HepG2 (cell line): ENCODE measurements around the gene BACH2. TPM values are rescaled to one million over a fixed set of nuclear protein-coding genes. Genes with fewer than 3 reads are reported as not detected.

Experiments
- BCL6 ChIP-seq: IDR thresholded peaks from 2 replicates; pipeline ENCODE4 v1.6.1; 2016; ENCODE audit warnings: missing genetic modification reagents, missing compliant biosample characterization
- CBX1 ChIP-seq: IDR thresholded peaks from one replicate; pipeline ENCODE4 v1.6.1; 2016; ENCODE audit warnings: antibody characterized with exemption, low read depth
- HHEX ChIP-seq: IDR thresholded peaks from 2 replicates; pipeline ENCODE4 v1.6.1; 2016; ENCODE audit warnings: control low read depth
- HMG20B ChIP-seq: conservative IDR thresholded peaks from 2 replicates; pipeline ENCODE4 v1.6.1; 2016; ENCODE audit warnings: missing genetic modification reagents, missing compliant biosample characterization
- HNRNPK ChIP-seq: fragments of 200-400 bp; formaldehyde crosslinking; IDR thresholded peaks from 2 replicates; pipeline ENCODE4 v1.6.1; 2018; ENCODE audit warnings: low read length, low read depth, moderate library complexity, mild to moderate bottlenecking; ENCODE audit not compliant: poor library complexity, severe bottlenecking
- HNRNPUL1 ChIP-seq: fragments of 200-400 bp; formaldehyde crosslinking; IDR thresholded peaks from 2 replicates; pipeline ENCODE4 v1.6.1; 2017; ENCODE audit warnings: low read depth, mild to moderate bottlenecking, low read length, moderate library complexity
- KAT7 ChIP-seq: IDR thresholded peaks from 2 replicates; pipeline ENCODE4 v1.6.1; 2018; ENCODE audit warnings: borderline replicate concordance, missing compliant biosample characterization
- KDM5B ChIP-seq: sonication (generic); formaldehyde crosslinking; IDR thresholded peaks from 2 replicates; pipeline ENCODE4 v1.4.0; 2020; ENCODE audit warnings: missing genetic modification reagents, mild to moderate bottlenecking, borderline replicate concordance
- KMT2A ChIP-seq: sonication (generic); formaldehyde crosslinking; IDR thresholded peaks from 2 replicates; pipeline ENCODE4 v1.4.0; 2020; ENCODE audit warnings: missing genetic modification reagents
- MBD4 ChIP-seq: IDR thresholded peaks from 2 replicates; pipeline ENCODE4 v1.6.1; 2012; ENCODE audit warnings: low read length, inconsistent platforms, borderline replicate concordance
- MED1 ChIP-seq: sonication (generic); formaldehyde crosslinking; IDR thresholded peaks from 2 replicates; pipeline ENCODE4 v1.4.0; 2020; ENCODE audit warnings: missing genetic modification reagents
- NRL ChIP-seq: sonication (generic); formaldehyde crosslinking; IDR thresholded peaks from 2 replicates; pipeline ENCODE4 v1.5.0; 2020; ENCODE audit warnings: missing genetic modification reagents, mild to moderate bottlenecking, moderate library complexity, borderline replicate concordance
- PHF21A ChIP-seq: sonication (generic); formaldehyde crosslinking; IDR thresholded peaks from 2 replicates; pipeline ENCODE4 v1.5.0; 2020; ENCODE audit warnings: mild to moderate bottlenecking, missing genetic modification reagents
- PHF8 ChIP-seq: sonication (generic); formaldehyde crosslinking; IDR thresholded peaks from 2 replicates; pipeline ENCODE4 v1.5.0; 2020; ENCODE audit warnings: missing genetic modification reagents
- POLR2G ChIP-seq: fragments of 200-400 bp; formaldehyde crosslinking; IDR thresholded peaks from 2 replicates; pipeline ENCODE4 v1.6.1; 2018; ENCODE audit warnings: mild to moderate bottlenecking, low read depth, low read length, moderate library complexity
- REL ChIP-seq: sonication (generic); formaldehyde crosslinking; conservative IDR thresholded peaks from 2 replicates; pipeline ENCODE4 v1.8.0; 2022; ENCODE audit warnings: mild to moderate bottlenecking, missing genetic modification reagents, moderate library complexity
- SAP130 ChIP-seq: IDR thresholded peaks from 2 replicates; pipeline ENCODE4 v1.6.1; 2016; ENCODE audit warnings: low read depth
- SMAD3 ChIP-seq: sonication (generic); formaldehyde crosslinking; IDR thresholded peaks from 2 replicates; pipeline ENCODE4 v1.4.0; 2020; ENCODE audit warnings: missing genetic modification reagents
- SP1 ChIP-seq, 2 experiments: fragments of 450-650 bp in 1 of 2; sonication (generic) in 1 of 2; formaldehyde crosslinking in 1 of 2; IDR thresholded peaks; 2 replicates each; pipeline versions ENCODE4 v1.4.0 to v1.6.1; 2016 to 2020; ENCODE audit warnings: missing genetic modification reagents in 1 of 2
- TBP ChIP-seq: sonication (generic); formaldehyde crosslinking; IDR thresholded peaks from 2 replicates; pipeline ENCODE4 v1.5.0; 2020; ENCODE audit warnings: missing genetic modification reagents
- TCF7L2 ChIP-seq: IDR thresholded peaks from 2 replicates; pipeline ENCODE4 v1.6.1; 2011; ENCODE audit warnings: mild to moderate bottlenecking, low read depth, low read length, moderate library complexity
- U2AF2 ChIP-seq: fragments of 200-400 bp; formaldehyde crosslinking; IDR thresholded peaks from 2 replicates; pipeline ENCODE4 v1.6.1; 2017; ENCODE audit warnings: low read depth, mild to moderate bottlenecking, low read length
- XBP1 ChIP-seq: sonication (generic); formaldehyde crosslinking; IDR thresholded peaks from 2 replicates; pipeline ENCODE4 v1.5.0; 2020; ENCODE audit warnings: missing genetic modification reagents
- ZBTB7B ChIP-seq: sonication (generic); formaldehyde crosslinking; IDR thresholded peaks from 2 replicates; pipeline ENCODE4 v1.4.0; 2020; ENCODE audit warnings: missing genetic modification reagents
- ZFP62 ChIP-seq: sonication (generic); formaldehyde crosslinking; IDR thresholded peaks from 2 replicates; pipeline ENCODE4 v1.4.0; 2020; ENCODE audit warnings: missing genetic modification reagents
- ZFY ChIP-seq: sonication (generic); formaldehyde crosslinking; IDR thresholded peaks from 2 replicates; pipeline ENCODE4 v1.4.0; 2020; ENCODE audit warnings: missing genetic modification reagents
- ZNF160 ChIP-seq: sonication (generic); formaldehyde crosslinking; IDR thresholded peaks from 2 replicates; pipeline ENCODE4 v1.8.0; 2022; ENCODE audit warnings: mild to moderate bottlenecking, inconsistent platforms, missing genetic modification reagents
- ZNF253 ChIP-seq: sonication (generic); formaldehyde crosslinking; IDR thresholded peaks from 2 replicates; pipeline ENCODE4 v1.8.0; 2022; ENCODE audit warnings: mild to moderate bottlenecking, missing genetic modification reagents, borderline replicate concordance
- ZNF430 ChIP-seq: sonication (generic); formaldehyde crosslinking; IDR thresholded peaks from 2 replicates; pipeline ENCODE4 v1.9.0; 2021; ENCODE audit warnings: mild to moderate bottlenecking, missing genetic modification reagents
- ZNF562 ChIP-seq: sonication (generic); formaldehyde crosslinking; IDR thresholded peaks from 2 replicates; pipeline ENCODE4 v1.8.0; 2022; ENCODE audit warnings: missing genetic modification reagents, borderline replicate concordance
- ZNF773 ChIP-seq: sonication (generic); formaldehyde crosslinking; IDR thresholded peaks from 2 replicates; pipeline ENCODE4 v1.4.0; 2020; ENCODE audit warnings: missing genetic modification reagents, borderline replicate concordance
- ZSCAN9 ChIP-seq: IDR thresholded peaks from 2 replicates; pipeline ENCODE4 v1.6.1; 2016; ENCODE audit warnings: borderline replicate concordance
- polyA plus RNA-seq, 8 experiments: library from polyadenylated mRNA; depleted of rRNA in 3 of 8; stranded (reverse) in 7 of 8; unstranded in 1 of 8; fragments of >200 nt; fragmentation: Illumina TruSeq in 4 of 8; extraction: Trizol in 4 of 8; gene quantifications; 2 replicates each; pipeline versions ENCODE4 v1.2.1 to v1.2.3, GENCODE V29; 2011 to 2016; ENCODE audit warnings: low read depth in 4 of 8, missing spikeins in 1 of 8, mixed read lengths in 1 of 8; ENCODE audit not compliant: insufficient read depth in 1 of 8
- total RNA-seq, 5 experiments: library from RNA; depleted of rRNA; stranded (reverse); fragments of >200 nt; fragmentation: Illumina TruSeq; extraction: Trizol; gene quantifications; 2 replicates each; pipeline ENCODE4 v1.2.3, GENCODE V29; 2016; ENCODE audit warnings: low read depth in 1 of 5
- TF ChIP-seq, protein P1 (sequence below): sonication (generic); formaldehyde crosslinking; IDR thresholded peaks from 2 replicates; pipeline ENCODE4 v1.8.0; 2022; ENCODE audit warnings: mild to moderate bottlenecking, missing genetic modification reagents, moderate library complexity
- TF ChIP-seq, protein P2 (sequence below), 2 experiments: fragments of 450-650 bp in 1 of 2; sonication (generic) in 1 of 2; formaldehyde crosslinking; IDR thresholded peaks; 2 replicates each; pipeline versions ENCODE4 v1.5.0 to v1.8.0; 2020 to 2022; ENCODE audit warnings: mild to moderate bottlenecking in 1 of 2, missing genetic modification reagents in 1 of 2

BACH2 gene
- total and polyA plus RNA-seq, 2 of the 13 experiments (the other 11 are each of a cell fraction or from before 2014, with no cell fraction given), result 0.01 TPM; not detected in 1

- TF ChIP-seq, protein P1, sequence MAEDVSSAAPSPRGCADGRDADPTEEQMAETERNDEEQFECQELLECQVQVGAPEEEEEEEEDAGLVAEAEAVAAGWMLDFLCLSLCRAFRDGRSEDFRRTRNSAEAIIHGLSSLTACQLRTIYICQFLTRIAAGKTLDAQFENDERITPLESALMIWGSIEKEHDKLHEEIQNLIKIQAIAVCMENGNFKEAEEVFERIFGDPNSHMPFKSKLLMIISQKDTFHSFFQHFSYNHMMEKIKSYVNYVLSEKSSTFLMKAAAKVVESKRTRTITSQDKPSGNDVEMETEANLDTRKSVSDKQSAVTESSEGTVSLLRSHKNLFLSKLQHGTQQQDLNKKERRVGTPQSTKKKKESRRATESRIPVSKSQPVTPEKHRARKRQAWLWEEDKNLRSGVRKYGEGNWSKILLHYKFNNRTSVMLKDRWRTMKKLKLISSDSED (CRISPR knock-in tag), result no peak
- TF ChIP-seq PHF8 (CRISPR knock-in tag), result no peak
- TF ChIP-seq MED1 (CRISPR knock-in tag), result peak; percentile 53; the same call in 1 of the 2 replicates
- peak; percentile 83; the same call in 1 of the 2 replicates for TF ChIP-seq ZNF430 (CRISPR knock-in tag)
- no peak for TF ChIP-seq HNRNPK
- peak; percentile 34; the same call in 1 of the 2 replicates for TF ChIP-seq NRL (CRISPR knock-in tag)
- no peak for TF ChIP-seq HNRNPUL1
- TF ChIP-seq HMG20B (CRISPR knock-in tag), result peak; percentile 82
- peak; percentile 98 for TF ChIP-seq SMAD3 (CRISPR knock-in tag)
- no peak for TF ChIP-seq ZFP62 (CRISPR knock-in tag)
- TF ChIP-seq, protein P2, sequence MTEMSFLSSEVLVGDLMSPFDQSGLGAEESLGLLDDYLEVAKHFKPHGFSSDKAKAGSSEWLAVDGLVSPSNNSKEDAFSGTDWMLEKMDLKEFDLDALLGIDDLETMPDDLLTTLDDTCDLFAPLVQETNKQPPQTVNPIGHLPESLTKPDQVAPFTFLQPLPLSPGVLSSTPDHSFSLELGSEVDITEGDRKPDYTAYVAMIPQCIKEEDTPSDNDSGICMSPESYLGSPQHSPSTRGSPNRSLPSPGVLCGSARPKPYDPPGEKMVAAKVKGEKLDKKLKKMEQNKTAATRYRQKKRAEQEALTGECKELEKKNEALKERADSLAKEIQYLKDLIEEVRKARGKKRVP (CRISPR knock-in tag; IDR thresholded peaks at IDR 0.05), result no peak
- no peak for TF ChIP-seq PHF21A (CRISPR knock-in tag)
- TF ChIP-seq KAT7 (CRISPR knock-in tag), result no peak
- TF ChIP-seq ZBTB7B, result peak; percentile 25; the same call in 1 of the 2 replicates
- TF ChIP-seq XBP1 (CRISPR knock-in tag), result peak; percentile 79; the same call in 1 of the 2 replicates
- TF ChIP-seq ZNF253 (CRISPR knock-in tag), result no peak
- peak; percentile 82 for TF ChIP-seq SAP130 (CRISPR knock-in tag)
- TF ChIP-seq CBX1, result no peak
- no peak for TF ChIP-seq REL (CRISPR knock-in tag)
- TF ChIP-seq KMT2A (CRISPR knock-in tag), result no peak
- TF ChIP-seq HHEX, result no peak
- peak; percentile 94 for TF ChIP-seq ZNF773 (CRISPR knock-in tag)
- TF ChIP-seq KDM5B, result peak; percentile 65; the same call in 1 of the 2 replicates
- TF ChIP-seq MBD4, result no peak
- peak; percentile 77; the same call in 1 of the 2 replicates for TF ChIP-seq ZNF160 (CRISPR knock-in tag)
- TF ChIP-seq U2AF2, result no peak
- TF ChIP-seq POLR2G, result no peak
- TF ChIP-seq SP1 (IDR thresholded peaks at IDR 0.05), result no peak
- TF ChIP-seq SP1 (CRISPR knock-in tag; IDR thresholded peaks at IDR 0.05), result no peak
- peak; percentile 96 for TF ChIP-seq ZSCAN9
- 0 out of 2 replicates have a peak, but pooled peaks have one; percentile 35 for TF ChIP-seq ZFY (CRISPR knock-in tag)
- no peak for TF ChIP-seq ZNF562 (CRISPR knock-in tag)
- no peak for TF ChIP-seq TBP (CRISPR knock-in tag)
- TF ChIP-seq BCL6 (CRISPR knock-in tag), result peak; percentile 61
- no peak for TF ChIP-seq TCF7L2
Observed at GRCh38 chr6:89895276-89895874, 401.3 kb downstream of the BACH2 start (continued).
